Hepatocyte (in vitro differentiated cells): ENCODE measurements around the gene NKX1-2.

Experiments used
- EZH2 ChIP-seq: fragments of 200-600 bp; sonication (generic); IDR thresholded peaks from 2 replicates; pipeline ENCODE4 v1.6.1; 2016; ENCODE audit warnings: antibody characterized with exemption, mild to moderate bottlenecking, borderline replicate concordance
- TF ChIP-seq, protein P1 (sequence below): fragments of 200-600 bp; sonication (generic); IDR thresholded peaks from 2 replicates; pipeline ENCODE4 v1.5.1; 2016; ENCODE audit warnings: antibody characterized with exemption, mild to moderate bottlenecking; ENCODE audit not compliant: poor library complexity

DNA sequence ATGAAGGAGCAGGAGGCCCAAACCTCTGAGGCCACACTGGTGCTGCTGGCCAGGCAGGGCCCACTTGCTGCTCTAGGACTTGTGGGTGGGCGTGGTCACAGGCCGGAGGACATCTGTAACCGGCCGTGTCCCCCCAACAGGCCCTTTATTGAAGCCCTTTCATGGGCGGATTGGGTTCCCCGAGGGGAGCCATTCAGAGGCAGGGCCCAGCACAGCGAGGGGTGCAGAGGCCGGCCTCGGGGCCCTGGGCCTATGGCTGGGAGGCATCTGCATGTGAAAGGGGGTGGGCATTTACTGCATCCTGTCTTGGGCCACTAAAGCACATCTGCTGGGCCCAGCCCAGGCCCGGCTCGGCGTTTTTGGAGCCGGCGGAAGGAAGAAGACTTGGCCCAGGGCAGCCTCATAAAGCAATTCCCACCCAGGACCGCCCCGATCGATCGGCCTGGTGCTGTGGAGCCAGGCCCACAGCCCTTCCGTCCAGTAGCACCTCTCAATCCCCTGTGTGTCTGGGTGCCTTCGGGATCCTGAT is 20.2 kb upstream of the NKX1-2 start:
- TF ChIP-seq, protein P1, sequence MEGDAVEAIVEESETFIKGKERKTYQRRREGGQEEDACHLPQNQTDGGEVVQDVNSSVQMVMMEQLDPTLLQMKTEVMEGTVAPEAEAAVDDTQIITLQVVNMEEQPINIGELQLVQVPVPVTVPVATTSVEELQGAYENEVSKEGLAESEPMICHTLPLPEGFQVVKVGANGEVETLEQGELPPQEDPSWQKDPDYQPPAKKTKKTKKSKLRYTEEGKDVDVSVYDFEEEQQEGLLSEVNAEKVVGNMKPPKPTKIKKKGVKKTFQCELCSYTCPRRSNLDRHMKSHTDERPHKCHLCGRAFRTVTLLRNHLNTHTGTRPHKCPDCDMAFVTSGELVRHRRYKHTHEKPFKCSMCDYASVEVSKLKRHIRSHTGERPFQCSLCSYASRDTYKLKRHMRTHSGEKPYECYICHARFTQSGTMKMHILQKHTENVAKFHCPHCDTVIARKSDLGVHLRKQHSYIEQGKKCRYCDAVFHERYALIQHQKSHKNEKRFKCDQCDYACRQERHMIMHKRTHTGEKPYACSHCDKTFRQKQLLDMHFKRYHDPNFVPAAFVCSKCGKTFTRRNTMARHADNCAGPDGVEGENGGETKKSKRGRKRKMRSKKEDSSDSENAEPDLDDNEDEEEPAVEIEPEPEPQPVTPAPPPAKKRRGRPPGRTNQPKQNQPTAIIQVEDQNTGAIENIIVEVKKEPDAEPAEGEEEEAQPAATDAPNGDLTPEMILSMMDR, result no peak
- TF ChIP-seq EZH2, result no peak
